A549 treated with ZK216348 at 1 μM for 4 hours (cell line): ENCODE data around the gene DEFB114. TPM values are rescaled to one million over a fixed set of nuclear protein-coding genes. Genes with fewer than 3 reads are reported as not detected.

Experiments used
- total RNA-seq: library from RNA; stranded (reverse); fragments of 200-300 nt; extraction: Qiagen RNA extraction; gene quantifications from 5 replicates; pipeline ENCODE4 v1.2.3, GENCODE V29; 2022; ENCODE audit warnings: low read depth

The DEFB114 gene
- not detected in 5 replicates for total RNA-seq

GRCh38 chr6:49964064-49964463, at the start of gene DEFB114:
Gene DEFB114, minus strand, starts transcription at chr6:49964164. Its CDS starts 59 bp downstream, at chr6:49964105.

GRCh38 chr6:49969605-49970004, 5.6 kb upstream of the DEFB114 start, which contains the start of gene DEFB113:
Gene DEFB113, minus strand, starts transcription at chr6:49969625. Its CDS starts 0 bp downstream, at chr6:49969625.

Other genes starting within 250 kb of the DEFB114 start
- not detected in 5 replicates for gene CRISP3, start 219.8 kb downstream of the DEFB114 start, total RNA-seq
- not detected in 5 replicates for gene PGK2, start 176.9 kb downstream of the DEFB114 start, total RNA-seq
- not detected in 5 replicates for gene CRISP1, start 97.6 kb downstream of the DEFB114 start, total RNA-seq
- gene DEFB113, start 5.5 kb upstream of the DEFB114 start, total RNA-seq = not detected in 5 replicates
- not detected in 5 replicates for gene DEFB110, start 57.8 kb upstream of the DEFB114 start, total RNA-seq
- gene DEFB112, start 85.8 kb upstream of the DEFB114 start, total RNA-seq = not detected in 5 replicates